ENCODE measurements around the gene SCRT2. TPM values are rescaled to one million over a fixed set of nuclear protein-coding genes. Genes with fewer than 3 reads are reported as not detected.

SCRT2 gene
- total and polyA plus RNA-seq, 2 of the 8 experiments (the other 6 are each of a cell fraction or from before 2014, with no cell fraction given) = 0.12 to 0.34 TPM

DNA sequence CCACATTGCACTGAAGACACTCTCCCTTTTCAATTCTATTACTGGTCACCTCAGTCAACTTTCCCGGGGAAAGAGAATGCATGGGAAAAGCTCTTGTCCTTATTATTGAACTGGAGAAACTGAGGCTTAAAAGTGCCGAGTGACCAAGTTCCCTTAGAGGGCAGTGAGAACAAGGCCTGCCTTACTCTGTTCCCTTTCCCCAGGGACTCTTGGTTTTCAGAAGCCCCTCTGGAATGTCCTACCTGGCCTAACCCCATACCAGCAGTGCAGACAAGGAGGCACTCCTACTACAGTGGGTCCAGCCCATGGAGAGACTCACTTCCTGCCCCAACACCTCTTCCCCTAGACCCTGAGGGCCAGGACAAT lies 28.8 kb downstream of the SCRT2 start (continued):
- TF ChIP-seq SP4 (IDR thresholded peaks at IDR 0.05; ENCODE audit: low read length) (no peak), CHD2 (IDR thresholded peaks at IDR 0.05; ENCODE audit: low read length) (no peak), SAP30 (IDR thresholded peaks at IDR 0.05; ENCODE audit: insufficient read depth, insufficient replicate concordance, low read length) (no peak), RXRA (IDR thresholded peaks at IDR 0.05; ENCODE audit: insufficient read depth, low read depth, low read length) (no peak), GTF2F1 (IDR thresholded peaks at IDR 0.05; ENCODE audit: borderline replicate concordance, low read depth, low read length) (no peak), CHD1 (IDR thresholded peaks at IDR 0.05; ENCODE audit: low read depth, low read length) (no peak), CREB1 (IDR thresholded peaks at IDR 0.05) (no peak), CEBPB (IDR thresholded peaks at IDR 0.05; ENCODE audit: low read depth, low read length) (no peak)
